H9 (cell line): ENCODE results near the gene PEX1. TPM values are rescaled to one million over a fixed set of nuclear protein-coding genes. Genes with fewer than 3 reads are reported as not detected.
"Not testable (repeated sequence)": the region's sequence is repeated elsewhere in the genome, so short reads cannot be mapped to it uniquely, and the experiment has no call there.

Experiments used
- DNase-seq: peaks from one replicate; pipeline ENCODE4 v3.0.0-alpha.2; 2017
- H2AFZ ChIP-seq: one replicate; pipeline ENCODE4 v1.6.1; 2013; ENCODE audit warnings: mild to moderate bottlenecking, low read length, control low read depth, moderate library complexity
- H2AK5ac ChIP-seq: 2 replicates; pipeline ENCODE4 v1.6.1; 2013; ENCODE audit warnings: low read length, control low read depth, mixed read lengths; ENCODE audit not compliant: insufficient read length
- H2BK120ac ChIP-seq: one replicate; pipeline ENCODE4 v1.6.1; 2013; ENCODE audit warnings: low read depth, mild to moderate bottlenecking, low read length, control low read depth, inconsistent platforms; ENCODE audit not compliant: poor library complexity, severe bottlenecking
- H2BK12ac ChIP-seq: 2 replicates; pipeline ENCODE4 v1.6.1; 2013; ENCODE audit warnings: low read length, control low read depth, mixed read lengths, low read depth; ENCODE audit not compliant: insufficient read length
- H2BK15ac ChIP-seq: 2 replicates; pipeline ENCODE4 v1.6.1; 2013; ENCODE audit warnings: low read depth, low read length, control low read depth
- H2BK20ac ChIP-seq: one replicate; pipeline ENCODE4 v1.6.1; 2013; ENCODE audit warnings: low read depth, mild to moderate bottlenecking, low read length, control low read depth, inconsistent platforms; ENCODE audit not compliant: poor library complexity, severe bottlenecking
- H2BK5ac ChIP-seq: 2 replicates; pipeline ENCODE4 v1.6.1; 2013; ENCODE audit warnings: low read length, control low read depth, mixed read lengths; ENCODE audit not compliant: insufficient read length
- H3K14ac ChIP-seq: 2 replicates; pipeline ENCODE4 v1.6.1; 2013; ENCODE audit warnings: low read length, control low read depth; ENCODE audit not compliant: insufficient read depth
- H3K18ac ChIP-seq: 2 replicates; pipeline ENCODE4 v1.6.1; 2013; ENCODE audit warnings: low read depth, mild to moderate bottlenecking, mixed read lengths, low read length, control low read depth; ENCODE audit not compliant: insufficient read length
- H3K23ac ChIP-seq: 2 replicates; pipeline ENCODE4 v1.6.1; 2013; ENCODE audit warnings: low read length, control low read depth, mixed read lengths, low read depth; ENCODE audit not compliant: insufficient read length
- H3K23me2 ChIP-seq: 2 replicates; pipeline ENCODE4 v1.6.1; 2013; ENCODE audit warnings: low read depth, mild to moderate bottlenecking, mixed read lengths, low read length, control low read depth; ENCODE audit not compliant: insufficient read length, poor library complexity, severe bottlenecking
- H3K27ac ChIP-seq: 2 replicates; pipeline ENCODE4 v1.5.1; 2013; ENCODE audit warnings: low read length, control low read depth, mixed read lengths, low read depth; ENCODE audit not compliant: insufficient read length
- H3K27me3 ChIP-seq: 2 replicates; pipeline ENCODE4 v1.6.1; 2013; ENCODE audit warnings: low read length, control low read depth, inconsistent platforms; ENCODE audit not compliant: insufficient read depth
- H3K4ac ChIP-seq: 2 replicates; pipeline ENCODE4 v1.6.1; 2013; ENCODE audit warnings: low read depth, mild to moderate bottlenecking, control low read depth, inconsistent platforms, low read length, moderate library complexity
- H3K4me1 ChIP-seq: 2 replicates; pipeline ENCODE4 v1.6.1; 2013; ENCODE audit warnings: low read length, control low read depth, inconsistent platforms; ENCODE audit not compliant: insufficient read depth
- H3K4me2 ChIP-seq: 2 replicates; pipeline ENCODE4 v1.6.1; 2013; ENCODE audit warnings: low read length, control low read depth, mixed read lengths; ENCODE audit not compliant: insufficient read length, insufficient read depth
- H3K56ac ChIP-seq: 2 replicates; pipeline ENCODE4 v1.6.1; 2013; ENCODE audit warnings: low read depth, mild to moderate bottlenecking, mixed read lengths, low read length, control low read depth; ENCODE audit not compliant: insufficient read length
- H3K79me1 ChIP-seq: 2 replicates; pipeline ENCODE4 v1.6.1; 2013; ENCODE audit warnings: low read depth, mild to moderate bottlenecking, moderate library complexity, low read length, control low read depth, inconsistent platforms; ENCODE audit not compliant: insufficient read depth, poor library complexity, severe bottlenecking
- H3K79me2 ChIP-seq: 2 replicates; pipeline ENCODE4 v1.6.1; 2013; ENCODE audit warnings: low read length, control low read depth, inconsistent platforms; ENCODE audit not compliant: insufficient read depth
- H3K9ac ChIP-seq: 2 replicates; pipeline ENCODE4 v1.6.1; 2013; ENCODE audit warnings: low read length, control low read depth, mixed read lengths; ENCODE audit not compliant: insufficient read length; ENCODE audit errors: extremely low read depth
- H3K9me3 ChIP-seq: one replicate; pipeline ENCODE4 v1.6.1; 2013; ENCODE audit warnings: low read depth, low read length, inconsistent platforms; ENCODE audit not compliant: control insufficient read depth
- H3T11ph ChIP-seq: one replicate; pipeline ENCODE4 v1.6.1; 2013; ENCODE audit warnings: mild to moderate bottlenecking, low read length, control low read depth, inconsistent platforms
- H4K20me1 ChIP-seq: one replicate; pipeline ENCODE4 v1.6.1; 2013; ENCODE audit not compliant: control insufficient read depth, insufficient read length, insufficient read depth
- H4K5ac ChIP-seq: 2 replicates; pipeline ENCODE4 v1.6.1; 2013; ENCODE audit warnings: low read depth, mild to moderate bottlenecking, mixed read lengths, low read length, control low read depth; ENCODE audit not compliant: insufficient read length
- H4K8ac ChIP-seq: replicated peaks from 2 replicates; pipeline ENCODE4 v1.6.1; 2013; ENCODE audit warnings: low read length, control low read depth, mixed read lengths, low read depth; ENCODE audit not compliant: insufficient read length
- H4K91ac ChIP-seq: 2 replicates; pipeline ENCODE4 v1.6.1; 2013; ENCODE audit warnings: low read depth, mild to moderate bottlenecking, moderate library complexity, mixed read lengths, low read length, control low read depth; ENCODE audit not compliant: insufficient read length
- H3K27ac Mint-ChIP-seq, 3 experiments: 2 replicates in 2 of 3; 3 replicates in 1 of 3; pipeline ENCODE4 v1.8.0; 2020 to 2021; ENCODE audit warnings: mixed read lengths in 3 of 3, mild to moderate bottlenecking in 1 of 3, moderate library complexity in 1 of 3
- H3K27me3 Mint-ChIP-seq: 2 replicates; pipeline ENCODE4 v1.8.0; 2021; ENCODE audit warnings: low read depth, mild to moderate bottlenecking, moderate library complexity, mixed read lengths
- H3K36me3 Mint-ChIP-seq, 3 experiments: 2 replicates in 2 of 3; 3 replicates in 1 of 3; pipeline ENCODE4 v1.8.0; 2020 to 2021; ENCODE audit warnings: low read depth in 3 of 3, mixed read lengths in 3 of 3; ENCODE audit not compliant: insufficient read depth in 1 of 3
- H3K4me1 Mint-ChIP-seq, 2 experiments: 2 replicates each; pipeline ENCODE4 v1.8.0; 2020; ENCODE audit warnings: mixed read lengths in 2 of 2
- H3K4me3 Mint-ChIP-seq, 2 experiments: 2 replicates in 1 of 2; 3 replicates in 1 of 2; pipeline ENCODE4 v1.8.0; 2020 to 2021; ENCODE audit warnings: mild to moderate bottlenecking in 2 of 2, mixed read lengths in 2 of 2, moderate library complexity in 1 of 2
- H3K9me3 Mint-ChIP-seq, 2 experiments: 2 replicates in 1 of 2; 3 replicates in 1 of 2; pipeline ENCODE4 v1.8.0; 2020; ENCODE audit warnings: mild to moderate bottlenecking in 2 of 2, mixed read lengths in 2 of 2, moderate library complexity in 1 of 2
- WGBS: extraction: QIAGEN DNeasy Blood & Tissue Kit; methylation state at CpG from one replicate; pipeline ENCODE4 v1.1.7; 2013; ENCODE audit warnings: missing lambda C conversion rate, low lambda C conversion rate, mixed read lengths; ENCODE audit not compliant: insufficient read length; ENCODE audit errors: extremely low coverage; 5-methylcytosine and 5-hydroxymethylcytosine counted together
- total RNA-seq: library from RNA; stranded (reverse); gene quantifications from 2 replicates; pipeline ENCODE4 v1.2.1, GENCODE V29; 2021

PEX1 gene
- total RNA-seq, 1 experiment from 2014 or later = 21.8 TPM

- peaks cover 7 to 12% of the 10 kb centered on the region in 2 experiments for H3K4me1 Mint-ChIP-seq
Observed at GRCh38 chr7:92475851-92476590, 52.3 kb downstream of the PEX1 start.

GRCh38 chr7:92475261-92475770, 53.0 kb downstream of the PEX1 start:
- H3K27ac Mint-ChIP-seq, H3K79me2 ChIP-seq, H3K14ac ChIP-seq, H3K27me3 ChIP-seq, H4K5ac ChIP-seq, H2BK5ac ChIP-seq, H3T11ph ChIP-seq, H2AFZ ChIP-seq, H4K91ac ChIP-seq, H3K23ac ChIP-seq, H3K23me2 ChIP-seq, H3K4me3 Mint-ChIP-seq, H3K4ac ChIP-seq, H3K9ac ChIP-seq, H2BK12ac ChIP-seq, H2BK120ac ChIP-seq, H3K36me3 Mint-ChIP-seq, H3K56ac ChIP-seq, H2BK15ac ChIP-seq, H2AK5ac ChIP-seq, H4K20me1 ChIP-seq, H3K27me3 Mint-ChIP-seq, H3K27ac ChIP-seq, H3K4me1 ChIP-seq, H3K4me2 ChIP-seq, H3K18ac ChIP-seq, H4K8ac ChIP-seq, H3K9me3 Mint-ChIP-seq, H2BK20ac ChIP-seq, H3K79me1 ChIP-seq, H3K9me3 ChIP-seq, DNase-seq: not testable (repeated sequence)
- peaks cover 7 to 12% of the 10 kb centered on the region in 2 experiments for H3K4me1 Mint-ChIP-seq
- WGBS = no CpG with 5 or more reads among the region's 12 CpGs

More at GRCh38 chr7:92475851-92476590, 52.3 kb downstream of the PEX1 start:
- not testable (repeated sequence) for H3K27ac Mint-ChIP-seq, H4K91ac ChIP-seq, H2BK12ac ChIP-seq, H3K9me3 Mint-ChIP-seq, H3K56ac ChIP-seq, H2AK5ac ChIP-seq, H2BK15ac ChIP-seq, H3K27me3 Mint-ChIP-seq, H3K23me2 ChIP-seq, H3K18ac ChIP-seq, H3T11ph ChIP-seq, DNase-seq, H3K4me1 ChIP-seq, H2BK5ac ChIP-seq, H3K23ac ChIP-seq, H2BK20ac ChIP-seq, H3K27me3 ChIP-seq, H3K4me3 Mint-ChIP-seq, H3K9me3 ChIP-seq, H3K79me1 ChIP-seq, H3K14ac ChIP-seq, H4K5ac ChIP-seq, H2BK120ac ChIP-seq, H3K27ac ChIP-seq, H4K20me1 ChIP-seq, H3K36me3 Mint-ChIP-seq, H3K9ac ChIP-seq, H3K4ac ChIP-seq, H4K8ac ChIP-seq, H2AFZ ChIP-seq, H3K79me2 ChIP-seq, H3K4me2 ChIP-seq
- no CpG with 5 or more reads among the region's 11 CpGs for WGBS
